NB4 (cell line): ENCODE results near the gene ZNF501.

ENCODE experiments used
- DNase-seq: peaks from one replicate; pipeline ENCODE4 v3.0.0; 2010; ENCODE audit warnings: low read depth
- H3K4me3 ChIP-seq: one replicate; pipeline ENCODE4 v1.5.1; 2011; ENCODE audit warnings: mild to moderate bottlenecking, low read depth, low read length, moderate library complexity
- MYC ChIP-seq: IDR thresholded peaks from 2 replicates; pipeline ENCODE4 v1.6.1; 2011; ENCODE audit warnings: low read depth, low read length
- POLR2A ChIP-seq: IDR thresholded peaks from 2 replicates; pipeline ENCODE4 v1.6.1; 2011; ENCODE audit warnings: mild to moderate bottlenecking; ENCODE audit not compliant: insufficient read length; ENCODE audit errors: extremely low read depth
- TF ChIP-seq, protein P1 (sequence below): IDR thresholded peaks from one replicate; pipeline ENCODE4 v1.5.1; 2012; ENCODE audit warnings: low read depth, low read length
- TF ChIP-seq, protein P2 (sequence below): IDR thresholded peaks from 2 replicates; pipeline ENCODE4 v1.6.1; 2011; ENCODE audit warnings: low read depth, low read length

The ZNF501 gene

DNA sequence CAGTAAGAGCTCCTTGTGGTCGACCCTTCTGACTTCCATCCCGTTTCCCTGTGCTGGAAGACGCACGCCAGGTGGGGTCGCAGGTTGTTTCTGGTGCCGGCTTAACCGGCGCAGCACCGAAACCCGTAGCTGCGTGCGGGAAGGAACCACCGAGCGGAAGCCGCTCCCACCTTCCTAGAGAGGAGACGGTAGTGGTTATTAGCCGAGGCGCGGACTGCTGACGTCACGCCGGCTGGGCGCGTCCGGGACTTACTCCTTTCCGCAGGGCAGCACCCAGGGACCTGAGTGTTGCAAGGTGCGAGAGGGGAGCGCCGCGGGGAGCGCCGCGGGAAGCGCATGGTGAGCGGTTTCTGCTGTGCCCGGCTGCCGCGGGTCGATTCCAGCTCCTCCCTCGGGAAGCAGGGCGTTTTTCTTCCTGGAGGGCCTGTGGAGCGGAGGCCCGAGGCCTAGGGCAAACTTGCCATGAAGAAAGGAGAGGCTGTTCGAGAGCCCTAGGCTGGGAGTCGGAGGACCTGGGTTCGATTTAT lies at the start of gene ZNF501:
Gene ZNF501 (plus strand): TSS at position 252 of the 527 bp plus-strand sequence. CDS start 4,787 bp downstream, outside the sequence.
- no peak for DNase-seq
- TF ChIP-seq, protein P1, sequence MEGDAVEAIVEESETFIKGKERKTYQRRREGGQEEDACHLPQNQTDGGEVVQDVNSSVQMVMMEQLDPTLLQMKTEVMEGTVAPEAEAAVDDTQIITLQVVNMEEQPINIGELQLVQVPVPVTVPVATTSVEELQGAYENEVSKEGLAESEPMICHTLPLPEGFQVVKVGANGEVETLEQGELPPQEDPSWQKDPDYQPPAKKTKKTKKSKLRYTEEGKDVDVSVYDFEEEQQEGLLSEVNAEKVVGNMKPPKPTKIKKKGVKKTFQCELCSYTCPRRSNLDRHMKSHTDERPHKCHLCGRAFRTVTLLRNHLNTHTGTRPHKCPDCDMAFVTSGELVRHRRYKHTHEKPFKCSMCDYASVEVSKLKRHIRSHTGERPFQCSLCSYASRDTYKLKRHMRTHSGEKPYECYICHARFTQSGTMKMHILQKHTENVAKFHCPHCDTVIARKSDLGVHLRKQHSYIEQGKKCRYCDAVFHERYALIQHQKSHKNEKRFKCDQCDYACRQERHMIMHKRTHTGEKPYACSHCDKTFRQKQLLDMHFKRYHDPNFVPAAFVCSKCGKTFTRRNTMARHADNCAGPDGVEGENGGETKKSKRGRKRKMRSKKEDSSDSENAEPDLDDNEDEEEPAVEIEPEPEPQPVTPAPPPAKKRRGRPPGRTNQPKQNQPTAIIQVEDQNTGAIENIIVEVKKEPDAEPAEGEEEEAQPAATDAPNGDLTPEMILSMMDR = no peak
- no peak for TF ChIP-seq MYC
- TF ChIP-seq POLR2A = no peak
- TF ChIP-seq, protein P2, sequence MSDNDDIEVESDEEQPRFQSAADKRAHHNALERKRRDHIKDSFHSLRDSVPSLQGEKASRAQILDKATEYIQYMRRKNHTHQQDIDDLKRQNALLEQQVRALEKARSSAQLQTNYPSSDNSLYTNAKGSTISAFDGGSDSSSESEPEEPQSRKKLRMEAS = no peak
- no peak within 1 kb of the TSS for H3K4me3 ChIP-seq

DNA sequence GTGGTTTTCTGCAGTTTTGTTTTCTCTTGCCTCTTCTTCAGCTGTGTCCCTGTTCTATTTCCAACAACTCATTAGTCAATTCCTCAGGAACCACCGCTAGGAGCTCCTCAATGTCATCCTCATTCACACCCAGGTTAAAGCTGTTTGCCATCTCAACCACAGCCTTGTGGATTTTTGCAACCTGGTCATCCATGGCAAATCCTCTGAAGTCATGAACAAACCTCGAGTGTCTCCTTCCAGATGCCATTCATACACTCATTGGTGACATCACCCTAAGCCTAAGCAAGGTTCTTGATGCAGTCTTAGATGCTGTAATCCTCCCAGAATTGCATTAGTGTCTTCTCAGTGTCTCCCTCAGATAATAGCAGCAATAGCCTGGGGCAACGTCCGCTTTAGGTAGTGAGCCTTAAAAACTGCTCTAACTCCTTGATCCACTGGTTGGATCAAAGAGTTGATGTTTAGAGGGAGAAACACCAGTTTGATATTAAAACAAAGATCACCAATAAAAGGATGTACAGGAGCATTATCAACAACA lies 48.4 kb upstream of the ZNF501 start:
- DNase-seq = no peak
- H3K4me3 ChIP-seq = no peak overlapping the region
- TF ChIP-seq, protein P2 = no peak
- TF ChIP-seq, protein P1 = no peak
- TF ChIP-seq POLR2A = no peak
- TF ChIP-seq MYC = no peak

DNA sequence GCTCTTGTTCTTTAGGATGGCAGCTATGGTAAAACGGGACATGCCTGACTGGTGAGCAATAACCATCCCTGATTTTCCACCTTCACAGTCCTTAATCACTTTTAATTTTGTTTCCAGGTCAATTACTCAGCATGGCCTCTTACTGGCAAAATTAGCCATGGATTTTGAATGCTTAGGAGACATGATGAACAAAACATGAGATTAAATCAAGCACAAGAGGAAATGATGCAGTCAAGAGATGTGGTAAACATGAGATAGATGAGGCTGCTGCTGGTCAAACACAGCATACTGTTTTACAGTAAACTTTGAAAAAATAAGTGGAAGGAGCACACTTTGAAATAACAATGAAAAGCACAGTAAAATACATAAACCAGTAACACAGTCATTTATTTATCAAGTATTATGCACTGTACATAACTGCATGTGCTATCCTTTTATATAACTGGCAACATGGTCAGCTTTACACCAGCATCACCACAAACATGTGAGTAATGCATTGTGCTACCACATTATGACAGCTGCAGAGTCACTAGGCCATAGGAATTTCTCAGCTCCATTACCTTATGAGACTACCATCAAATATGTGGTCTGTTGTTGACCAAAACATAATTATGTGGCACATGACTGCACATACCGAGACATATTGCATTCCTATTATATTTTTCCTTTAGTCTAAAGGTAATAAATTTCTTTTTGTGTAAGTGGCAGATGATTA lies 47.1 kb upstream of the ZNF501 start:
- H3K4me3 ChIP-seq = no peak overlapping the region
- TF ChIP-seq, protein P2 = no peak
- DNase-seq = no peak

DNA sequence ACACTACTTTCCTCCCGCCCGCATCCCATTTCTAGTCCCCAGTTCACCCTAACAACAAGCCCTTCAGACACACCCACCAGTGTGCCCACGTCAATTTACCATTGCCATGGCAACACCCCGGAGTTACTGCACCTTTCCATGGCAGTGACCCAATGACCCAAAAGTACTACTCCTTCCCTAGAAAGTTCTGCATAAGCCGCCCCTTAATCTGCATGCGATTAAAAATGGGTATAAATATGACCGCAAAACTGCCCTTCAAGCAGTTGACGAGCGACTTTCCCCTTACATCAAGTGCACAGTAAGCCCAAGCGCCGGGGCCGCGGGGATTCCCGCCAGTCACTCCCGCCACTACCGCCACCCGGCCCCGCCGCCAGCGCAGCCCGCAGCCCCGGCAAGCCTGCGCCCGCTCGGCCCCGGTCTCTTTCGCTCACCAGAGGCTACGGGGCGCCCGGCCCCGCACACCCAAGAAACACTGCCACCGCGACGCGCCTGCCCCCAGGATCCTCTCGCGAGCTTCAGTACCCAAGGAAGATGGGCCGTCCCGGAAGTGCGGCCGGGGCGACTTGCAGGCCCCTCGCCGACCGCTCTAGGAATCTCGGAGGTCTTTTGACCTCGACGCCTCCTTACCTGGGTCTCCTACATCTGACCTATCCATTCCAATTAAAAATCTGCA lies 44.2 kb upstream of the ZNF501 start:
- DNase-seq = peak; percentile 84
- H3K4me3 ChIP-seq = peak overlapping the region; percentile 69

DNA sequence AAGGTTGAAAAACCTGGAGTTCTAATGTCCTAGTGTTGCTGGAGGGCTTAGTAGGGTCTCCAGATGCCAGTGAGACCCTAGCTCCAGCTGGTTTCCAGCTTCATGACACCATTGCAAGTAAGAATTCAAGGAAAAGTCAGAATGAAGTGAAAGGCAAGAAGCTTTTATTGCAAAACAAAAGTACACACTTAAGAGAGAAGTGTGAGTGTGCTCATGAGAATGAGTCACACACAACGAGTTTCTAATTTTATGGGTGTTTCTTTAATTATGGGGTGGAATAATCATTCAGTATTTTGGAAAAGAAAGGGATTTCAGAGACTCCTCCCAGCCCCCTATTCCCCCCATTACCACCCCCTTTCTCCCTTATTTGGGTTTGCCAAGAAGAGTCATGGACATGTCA lies 41.5 kb upstream of the ZNF501 start:
- no peak for DNase-seq
- TF ChIP-seq, protein P1 = no peak
- TF ChIP-seq, protein P2 = no peak
- TF ChIP-seq POLR2A = no peak
- no peak for TF ChIP-seq MYC
- H3K4me3 ChIP-seq = no peak overlapping the region

More for the DNA sequence above, 44.2 kb upstream of the ZNF501 start:
- TF ChIP-seq, protein P2 = no peak
- TF ChIP-seq POLR2A = no peak

DNA sequence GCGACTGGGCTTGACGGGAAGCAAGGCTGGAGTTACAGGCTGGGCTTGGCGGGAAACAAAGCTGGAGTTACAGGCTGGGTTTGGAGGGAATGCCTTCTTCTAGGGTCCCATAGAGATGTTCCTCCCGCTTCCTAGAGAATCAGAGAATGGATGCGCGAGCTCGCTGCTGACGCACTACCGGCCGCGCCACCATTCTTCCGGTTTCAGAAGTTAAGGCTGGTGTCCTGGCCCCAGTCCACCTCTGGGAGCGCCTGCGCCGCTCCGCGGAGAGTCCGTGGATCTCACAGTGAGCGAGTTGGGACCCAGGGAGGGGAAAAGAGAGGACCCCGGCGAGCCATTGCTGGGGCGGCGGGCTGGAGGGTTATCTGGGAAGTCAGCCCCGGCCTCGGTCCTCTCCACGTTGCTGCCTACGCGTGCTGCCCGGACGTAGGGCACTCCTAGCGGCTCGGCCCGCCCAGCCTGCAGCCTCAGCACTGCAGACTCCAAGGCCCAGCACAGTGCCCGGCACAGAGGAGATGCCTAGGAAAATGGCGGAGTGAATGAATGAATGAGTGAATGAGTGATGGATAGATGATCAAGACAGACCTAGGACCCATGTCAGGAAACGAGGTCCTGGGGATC lies 16.9 kb upstream of the ZNF501 start, which contains the start of gene ZNF502:
Gene ZNF502 (plus strand): TSS at position 206 of the 621 bp plus-strand sequence. CDS start 7,602 bp downstream, outside the sequence.
- H3K4me3 ChIP-seq = peak within 1 kb of the TSS; percentile 73
- TF ChIP-seq, protein P2 = no peak
- TF ChIP-seq POLR2A = no peak
- DNase-seq = peak; percentile 73
